Epithelial cell of proximal tubule (primary cell): ENCODE results near the gene LRP1. TPM values are rescaled to one million over a fixed set of nuclear protein-coding genes. Genes with fewer than 3 reads are reported as not detected.

Experiments used
- DNase-seq: peaks from one replicate; pipeline ENCODE4 v3.0.0-alpha.2; 2011; ENCODE audit warnings: low read depth
- H3K4me3 ChIP-seq: 2 replicates; pipeline ENCODE4 v1.5.1; 2011; ENCODE audit warnings: low read depth, mild to moderate bottlenecking, low read length
- total RNA-seq: library from RNA; depleted of rRNA; stranded (reverse); fragments of >200 nt; gene quantifications from 2 replicates; pipeline ENCODE4 v1.2.3, GENCODE V29; 2015
- TF ChIP-seq, protein P1 (sequence below): conservative IDR thresholded peaks from 2 replicates; pipeline ENCODE4 v1.5.1; 2012; ENCODE audit warnings: low read depth, mild to moderate bottlenecking, low read length

LRP1 gene
- total RNA-seq, 1 donor from 2014 or later: 8.9 TPM

GRCh38 chr12:57131896-57132744 lies 3.8 kb downstream of the LRP1 start:
- DNase-seq: no peak
- no peak overlapping the region for H3K4me3 ChIP-seq
- TF ChIP-seq, protein P1, sequence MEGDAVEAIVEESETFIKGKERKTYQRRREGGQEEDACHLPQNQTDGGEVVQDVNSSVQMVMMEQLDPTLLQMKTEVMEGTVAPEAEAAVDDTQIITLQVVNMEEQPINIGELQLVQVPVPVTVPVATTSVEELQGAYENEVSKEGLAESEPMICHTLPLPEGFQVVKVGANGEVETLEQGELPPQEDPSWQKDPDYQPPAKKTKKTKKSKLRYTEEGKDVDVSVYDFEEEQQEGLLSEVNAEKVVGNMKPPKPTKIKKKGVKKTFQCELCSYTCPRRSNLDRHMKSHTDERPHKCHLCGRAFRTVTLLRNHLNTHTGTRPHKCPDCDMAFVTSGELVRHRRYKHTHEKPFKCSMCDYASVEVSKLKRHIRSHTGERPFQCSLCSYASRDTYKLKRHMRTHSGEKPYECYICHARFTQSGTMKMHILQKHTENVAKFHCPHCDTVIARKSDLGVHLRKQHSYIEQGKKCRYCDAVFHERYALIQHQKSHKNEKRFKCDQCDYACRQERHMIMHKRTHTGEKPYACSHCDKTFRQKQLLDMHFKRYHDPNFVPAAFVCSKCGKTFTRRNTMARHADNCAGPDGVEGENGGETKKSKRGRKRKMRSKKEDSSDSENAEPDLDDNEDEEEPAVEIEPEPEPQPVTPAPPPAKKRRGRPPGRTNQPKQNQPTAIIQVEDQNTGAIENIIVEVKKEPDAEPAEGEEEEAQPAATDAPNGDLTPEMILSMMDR: no peak

GRCh38 chr12:57133013-57133569 lies 4.8 kb downstream of the LRP1 start:
- no peak overlapping the region for H3K4me3 ChIP-seq
- TF ChIP-seq, protein P1: no peak
- no peak for DNase-seq

DNA sequence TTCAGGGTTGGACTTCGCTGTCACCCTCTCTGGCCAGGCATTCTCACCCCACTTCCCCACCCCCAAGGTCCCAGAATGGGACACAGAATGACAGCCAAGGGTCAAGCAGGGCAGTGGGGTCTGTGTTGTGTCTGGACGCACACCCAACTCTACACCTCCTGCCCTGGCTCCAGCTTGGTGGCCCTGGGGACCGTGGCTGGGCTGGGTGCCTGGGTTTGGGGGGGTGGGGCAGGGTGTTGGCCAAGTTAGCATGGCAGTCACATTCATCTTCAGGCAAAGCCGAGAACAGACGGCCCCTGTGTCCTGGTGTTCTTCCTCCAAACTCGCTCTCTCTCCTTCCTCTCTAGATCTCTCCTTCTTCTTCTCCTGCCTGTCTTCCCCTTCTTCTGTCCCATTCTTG lies 5.6 kb downstream of the LRP1 start:
- no peak for DNase-seq
- H3K4me3 ChIP-seq: no peak overlapping the region
- TF ChIP-seq, protein P1: no peak

- no peak overlapping the region for H3K4me3 ChIP-seq
- TF ChIP-seq, protein P1: no peak
- no peak for DNase-seq
Measured at GRCh38 chr12:57134949-57135348, 6.7 kb downstream of the LRP1 start.

GRCh38 chr12:57135527-57136326 lies 7.4 kb downstream of the LRP1 start:
- no peak for DNase-seq
- TF ChIP-seq, protein P1: no peak
- H3K4me3 ChIP-seq: no peak overlapping the region

GRCh38 chr12:57138526-57139272 lies 10.4 kb downstream of the LRP1 start:
- H3K4me3 ChIP-seq: no peak overlapping the region
- TF ChIP-seq, protein P1: no peak
- no peak for DNase-seq
